A673 (cell line): ENCODE measurements around the gene LRP1B.

Experiments
- EZH2 ChIP-seq: fragments of 200-600 bp; sonication (generic); IDR thresholded peaks from 2 replicates; pipeline ENCODE4 v1.6.1; 2017; ENCODE audit warnings: borderline replicate concordance, low read depth, mild to moderate bottlenecking, mixed read lengths, antibody characterized with exemption, low read length; ENCODE audit not compliant: poor library complexity, severe bottlenecking
- TF ChIP-seq, protein P1 (sequence below): fragments of 300-800, 200-600 bp; sonication (generic); conservative IDR thresholded peaks from 2 replicates; pipeline ENCODE4 v1.5.1; 2017; ENCODE audit warnings: low read depth, mild to moderate bottlenecking, antibody characterized with exemption, low read length, moderate library complexity, mixed read lengths

- TF ChIP-seq, protein P1, sequence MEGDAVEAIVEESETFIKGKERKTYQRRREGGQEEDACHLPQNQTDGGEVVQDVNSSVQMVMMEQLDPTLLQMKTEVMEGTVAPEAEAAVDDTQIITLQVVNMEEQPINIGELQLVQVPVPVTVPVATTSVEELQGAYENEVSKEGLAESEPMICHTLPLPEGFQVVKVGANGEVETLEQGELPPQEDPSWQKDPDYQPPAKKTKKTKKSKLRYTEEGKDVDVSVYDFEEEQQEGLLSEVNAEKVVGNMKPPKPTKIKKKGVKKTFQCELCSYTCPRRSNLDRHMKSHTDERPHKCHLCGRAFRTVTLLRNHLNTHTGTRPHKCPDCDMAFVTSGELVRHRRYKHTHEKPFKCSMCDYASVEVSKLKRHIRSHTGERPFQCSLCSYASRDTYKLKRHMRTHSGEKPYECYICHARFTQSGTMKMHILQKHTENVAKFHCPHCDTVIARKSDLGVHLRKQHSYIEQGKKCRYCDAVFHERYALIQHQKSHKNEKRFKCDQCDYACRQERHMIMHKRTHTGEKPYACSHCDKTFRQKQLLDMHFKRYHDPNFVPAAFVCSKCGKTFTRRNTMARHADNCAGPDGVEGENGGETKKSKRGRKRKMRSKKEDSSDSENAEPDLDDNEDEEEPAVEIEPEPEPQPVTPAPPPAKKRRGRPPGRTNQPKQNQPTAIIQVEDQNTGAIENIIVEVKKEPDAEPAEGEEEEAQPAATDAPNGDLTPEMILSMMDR: no peak
- TF ChIP-seq EZH2: no peak
Measured at GRCh38 chr2:141021611-141022010, 1109.2 kb downstream of the LRP1B start.
